PFSK-1 (cell line): ENCODE measurements around the gene FUT6.

Experiments used
- FOXP2 ChIP-seq: optimal IDR thresholded peaks from 2 replicates; pipeline ENCODE3; 2011; ENCODE audit warnings: borderline replicate concordance, control low read depth, inconsistent platforms; ENCODE audit not compliant: insufficient read depth; ENCODE audit errors: extremely low read length, extremely low read depth
- POLR2AphosphoS5 ChIP-seq: IDR thresholded peaks from 2 replicates; pipeline ENCODE4 v1.6.1; 2012; ENCODE audit warnings: low read depth, mild to moderate bottlenecking, control low read depth, low read length, moderate library complexity
- TAF1 ChIP-seq: IDR thresholded peaks from 2 replicates; pipeline ENCODE4 v1.6.1; 2012; ENCODE audit warnings: low read length, control low read depth, borderline replicate concordance; ENCODE audit not compliant: insufficient read depth
- TF ChIP-seq, protein P1 (sequence below), 2 experiments: IDR thresholded peaks; 2 replicates each; pipeline versions ENCODE4 v1.6.1 to v1.8.0; 2011 to 2012; ENCODE audit warnings: low read depth in 2 of 2, low read length in 2 of 2, control low read depth in 1 of 2, inconsistent platforms in 1 of 2, mild to moderate bottlenecking in 1 of 2, moderate library complexity in 1 of 2; ENCODE audit not compliant: insufficient read depth in 1 of 2

DNA sequence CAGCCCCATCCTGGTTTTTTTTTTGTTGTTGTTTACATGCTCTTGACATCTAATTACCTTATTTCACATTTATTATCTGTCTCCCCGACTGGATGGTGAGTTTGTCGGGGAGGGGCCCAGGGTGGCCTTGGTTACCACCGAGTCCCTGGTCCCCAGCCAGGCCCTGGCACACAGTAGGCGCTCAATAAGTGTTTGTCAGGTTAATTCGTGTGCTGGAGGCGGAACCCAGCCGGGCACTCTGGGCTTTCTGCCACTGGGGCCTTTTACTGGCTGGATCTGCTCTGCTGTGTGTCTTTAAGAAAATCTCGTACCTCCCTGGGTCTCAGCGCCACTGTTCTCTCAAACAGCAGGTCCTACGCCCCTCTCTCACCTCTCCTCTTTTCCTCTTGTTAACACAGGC, 30.0 kb downstream of the FUT6 start:
- TF ChIP-seq, protein P1, sequence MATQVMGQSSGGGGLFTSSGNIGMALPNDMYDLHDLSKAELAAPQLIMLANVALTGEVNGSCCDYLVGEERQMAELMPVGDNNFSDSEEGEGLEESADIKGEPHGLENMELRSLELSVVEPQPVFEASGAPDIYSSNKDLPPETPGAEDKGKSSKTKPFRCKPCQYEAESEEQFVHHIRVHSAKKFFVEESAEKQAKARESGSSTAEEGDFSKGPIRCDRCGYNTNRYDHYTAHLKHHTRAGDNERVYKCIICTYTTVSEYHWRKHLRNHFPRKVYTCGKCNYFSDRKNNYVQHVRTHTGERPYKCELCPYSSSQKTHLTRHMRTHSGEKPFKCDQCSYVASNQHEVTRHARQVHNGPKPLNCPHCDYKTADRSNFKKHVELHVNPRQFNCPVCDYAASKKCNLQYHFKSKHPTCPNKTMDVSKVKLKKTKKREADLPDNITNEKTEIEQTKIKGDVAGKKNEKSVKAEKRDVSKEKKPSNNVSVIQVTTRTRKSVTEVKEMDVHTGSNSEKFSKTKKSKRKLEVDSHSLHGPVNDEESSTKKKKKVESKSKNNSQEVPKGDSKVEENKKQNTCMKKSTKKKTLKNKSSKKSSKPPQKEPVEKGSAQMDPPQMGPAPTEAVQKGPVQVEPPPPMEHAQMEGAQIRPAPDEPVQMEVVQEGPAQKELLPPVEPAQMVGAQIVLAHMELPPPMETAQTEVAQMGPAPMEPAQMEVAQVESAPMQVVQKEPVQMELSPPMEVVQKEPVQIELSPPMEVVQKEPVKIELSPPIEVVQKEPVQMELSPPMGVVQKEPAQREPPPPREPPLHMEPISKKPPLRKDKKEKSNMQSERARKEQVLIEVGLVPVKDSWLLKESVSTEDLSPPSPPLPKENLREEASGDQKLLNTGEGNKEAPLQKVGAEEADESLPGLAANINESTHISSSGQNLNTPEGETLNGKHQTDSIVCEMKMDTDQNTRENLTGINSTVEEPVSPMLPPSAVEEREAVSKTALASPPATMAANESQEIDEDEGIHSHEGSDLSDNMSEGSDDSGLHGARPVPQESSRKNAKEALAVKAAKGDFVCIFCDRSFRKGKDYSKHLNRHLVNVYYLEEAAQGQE (IDR thresholded peaks at IDR 0.05; ENCODE audit: insufficient read depth in 1 of 2, low read depth in 2 of 2, low read length in 2 of 2) = no peak
- TF ChIP-seq POLR2AphosphoS5 = no peak
- TF ChIP-seq TAF1 = no peak
- no peak for TF ChIP-seq FOXP2
